ENCODE data around the gene NOD1.

DNA sequence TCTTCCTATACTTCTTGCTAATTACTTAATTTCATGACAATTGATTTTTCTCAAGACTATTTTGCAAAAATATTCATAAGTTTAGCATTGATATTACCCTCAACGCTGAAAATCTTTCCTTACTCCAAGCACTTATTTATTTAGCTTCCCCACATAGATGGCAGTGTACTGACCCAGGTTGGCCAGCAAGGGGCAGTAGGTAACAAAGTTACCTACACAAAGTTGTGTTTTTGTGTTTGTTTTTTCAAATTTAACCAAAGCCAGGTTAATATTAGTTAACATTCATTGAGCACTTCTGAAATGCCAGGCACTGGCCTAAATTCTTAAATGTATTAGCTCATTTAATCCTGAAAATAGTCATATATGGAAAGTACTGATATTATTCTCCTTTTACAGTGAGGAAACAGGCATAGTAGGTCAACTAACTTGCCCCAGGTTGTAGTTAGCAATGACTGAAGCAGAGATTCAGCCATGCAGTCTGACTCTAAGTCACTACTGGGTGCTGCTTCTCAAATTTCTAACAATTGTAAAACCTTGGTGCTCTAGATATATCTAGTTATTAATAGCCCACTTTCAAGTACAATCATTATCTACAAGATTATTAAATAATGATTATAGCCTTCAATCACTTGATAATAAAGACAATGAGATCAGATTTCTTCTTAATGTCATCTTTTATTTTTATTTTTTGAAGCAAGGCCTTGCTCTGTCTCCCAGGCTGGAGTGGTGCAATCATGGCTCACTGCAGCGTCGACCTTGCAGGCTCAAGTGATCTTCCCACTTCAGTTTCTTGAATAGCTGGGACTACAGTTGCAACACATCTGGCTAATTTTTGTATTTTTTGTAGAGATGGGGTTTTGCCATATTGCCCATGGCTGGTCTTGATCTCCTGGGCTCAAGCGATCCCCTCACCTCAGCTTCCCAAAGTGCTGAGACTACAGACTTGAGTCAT, 31.8 kb upstream of the NOD1 start:
- TF ChIP-seq IKZF3 (tag by site-specific recombination; IDR thresholded peaks at IDR 0.05) (no peak), ZNF121 (tag by site-specific recombination; IDR thresholded peaks at IDR 0.05) (no peak)
- TF ChIP-seq, protein P1, sequence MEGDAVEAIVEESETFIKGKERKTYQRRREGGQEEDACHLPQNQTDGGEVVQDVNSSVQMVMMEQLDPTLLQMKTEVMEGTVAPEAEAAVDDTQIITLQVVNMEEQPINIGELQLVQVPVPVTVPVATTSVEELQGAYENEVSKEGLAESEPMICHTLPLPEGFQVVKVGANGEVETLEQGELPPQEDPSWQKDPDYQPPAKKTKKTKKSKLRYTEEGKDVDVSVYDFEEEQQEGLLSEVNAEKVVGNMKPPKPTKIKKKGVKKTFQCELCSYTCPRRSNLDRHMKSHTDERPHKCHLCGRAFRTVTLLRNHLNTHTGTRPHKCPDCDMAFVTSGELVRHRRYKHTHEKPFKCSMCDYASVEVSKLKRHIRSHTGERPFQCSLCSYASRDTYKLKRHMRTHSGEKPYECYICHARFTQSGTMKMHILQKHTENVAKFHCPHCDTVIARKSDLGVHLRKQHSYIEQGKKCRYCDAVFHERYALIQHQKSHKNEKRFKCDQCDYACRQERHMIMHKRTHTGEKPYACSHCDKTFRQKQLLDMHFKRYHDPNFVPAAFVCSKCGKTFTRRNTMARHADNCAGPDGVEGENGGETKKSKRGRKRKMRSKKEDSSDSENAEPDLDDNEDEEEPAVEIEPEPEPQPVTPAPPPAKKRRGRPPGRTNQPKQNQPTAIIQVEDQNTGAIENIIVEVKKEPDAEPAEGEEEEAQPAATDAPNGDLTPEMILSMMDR (tag by site-specific recombination; IDR thresholded peaks at IDR 0.05) = no peak

All from HEK293 (cell line).